ENCODE measurements around the gene RSPRY1. TPM values are rescaled to one million over a fixed set of nuclear protein-coding genes. Genes with fewer than 3 reads are reported as not detected.

RSPRY1 gene
- total RNA-seq, 1 experiment from 2014 or later, result 24.9 TPM

- no peak for ATAC-seq
- BruUV-seq (replicated peaks), result no TSS peak
- no peak for DNase-seq (ENCODE audit: low read depth, low spot score)
- Histone ChIP-seq H4K20me1 (ENCODE audit: insufficient read depth) (no peaks in the 10 kb centered on the region), H3K9me2 (ENCODE audit: insufficient read depth) (no peaks in the 10 kb centered on the region), H3K79me2 (ENCODE audit: insufficient read depth, low read length) (no peaks in the 10 kb centered on the region), H3K27ac (ENCODE audit: low read depth, low read length) (no peak overlapping the region), H2AFZ (ENCODE audit: low read depth, low read length, poor library complexity, severe bottlenecking) (no peak overlapping the region), H3K4me2 (ENCODE audit: low read length) (no peak overlapping the region), H3K9ac (ENCODE audit: low read length) (no peak overlapping the region), H3K9me3 (ENCODE audit: control insufficient read depth in 1 of 2, insufficient read depth in 1 of 2, low read depth in 1 of 2, low read length in 2 of 2) (no peaks in the 10 kb centered on the region), H3K27me3 (ENCODE audit: insufficient read depth, low read length) (no peaks in the 10 kb centered on the region), H3K4me1 (ENCODE audit: control insufficient read depth in 1 of 2, insufficient read depth in 2 of 2, low read length in 2 of 2) (peaks cover 0 to 8% of the 10 kb centered on the region in 2 experiments; a peak in 2 of 4 replicates), H3K36me3 (ENCODE audit: control insufficient read depth in 1 of 2, insufficient read depth in 2 of 2, low read length in 2 of 2) (no peaks in the 10 kb centered on the region), H3K4me3 (replicated peaks in 1 of 2; ENCODE audit: low read depth in 1 of 2, low read length in 2 of 2) (no peak overlapping the region)
- ChIA-PET POLR2A (no interaction called here), RAD21 (ENCODE audit: low non-redundant PET in 1 of 2, low total read pairs in 2 of 2, uncharacterized antibody in 2 of 2, unreplicated experiment in 2 of 2) (no interaction called here), CTCF (no interaction called here)
- no peak for TF ChIP-seq REST (IDR thresholded peaks at IDR 0.05; ENCODE audit: low read depth)
- no peak for TF ChIP-seq SRF (IDR thresholded peaks at IDR 0.05; ENCODE audit: low read depth)
- no peak for TF ChIP-seq JUND (IDR thresholded peaks at IDR 0.05)
- no peak for TF ChIP-seq ZFX (IDR thresholded peaks at IDR 0.05)
- TF ChIP-seq FOSL1 (IDR thresholded peaks at IDR 0.05; ENCODE audit: low read depth), result no peak
- TF ChIP-seq TCF7L2 (IDR thresholded peaks at IDR 0.05; ENCODE audit: borderline replicate concordance, extremely low read depth, insufficient read depth, insufficient read length), result no peak
- no peak for TF ChIP-seq CTCF (IDR thresholded peaks at IDR 0.05 in 2 of 3, conservative IDR thresholded peaks at IDR 0.05 in 1 of 3; ENCODE audit: borderline replicate concordance in 1 of 3, insufficient read depth in 1 of 3, low read depth in 2 of 3, low read length in 2 of 3)
- TF ChIP-seq SP1 (IDR thresholded peaks at IDR 0.05; ENCODE audit: low read depth), result no peak
- TF ChIP-seq RAD21 (IDR thresholded peaks at IDR 0.05; ENCODE audit: low read depth), result no peak
- intact Hi-C loops (cut with micrococcal nuclease), result no loop called here
These were observed 76.9 kb downstream of the RSPRY1 start for GRCh38 chr16:57262841-57263540.

Data from HCT116 (cell line).